Spleen (tissue), 11 donors: ENCODE measurements around the gene SEMA5A. TPM values are rescaled to one million over a fixed set of nuclear protein-coding genes. Genes with fewer than 3 reads are reported as not detected.

Experiments
- DNase-seq: peaks from one replicate; pipeline ENCODE4 v3.0.0-alpha.2; 2020
- H3K27ac ChIP-seq, 8 donors: fragments of 200-600 bp; sonication (generic) in 7 of 8; 1 replicate in 4 of 8; 2 replicates in 4 of 8; pipeline versions ENCODE4 v1.5.0 to v1.8.0; 2016 to 2021; ENCODE audit warnings: inconsistent platforms in 4 of 8, mild to moderate bottlenecking in 4 of 8, moderate library complexity in 1 of 8
- H3K27me3 ChIP-seq, 7 donors: fragments of 200-600 bp; sonication (generic) in 6 of 7; replicated peaks in 1 of 7; 1 replicate in 4 of 7; 2 replicates in 3 of 7; pipeline versions ENCODE4 v1.5.0 to v1.8.0; 2016 to 2021; ENCODE audit warnings: inconsistent platforms in 3 of 7, mild to moderate bottlenecking in 1 of 7
- H3K36me3 ChIP-seq, 6 donors: fragments of 200-600 bp; sonication (generic) in 5 of 6; 1 replicate in 4 of 6; 2 replicates in 2 of 6; pipeline versions ENCODE4 v1.5.0 to v1.8.0; 2016 to 2021; ENCODE audit warnings: inconsistent platforms in 2 of 6
- H3K4me1 ChIP-seq, 6 donors: fragments of 200-600 bp; sonication (generic) in 5 of 6; 1 replicate in 3 of 6; 2 replicates in 3 of 6; pipeline versions ENCODE4 v1.5.0 to v1.8.0; 2016 to 2021; ENCODE audit warnings: inconsistent platforms in 3 of 6
- H3K4me3 ChIP-seq, 8 donors: fragments of 200-600 bp; sonication (generic) in 7 of 8; 1 replicate in 4 of 8; 2 replicates in 4 of 8; pipeline versions ENCODE4 v1.5.0 to v1.8.0; 2016 to 2021; ENCODE audit warnings: inconsistent platforms in 4 of 8, mild to moderate bottlenecking in 4 of 8, moderate library complexity in 2 of 8
- H3K9me3 ChIP-seq, 8 donors: fragments of 200-600 bp; sonication (generic) in 7 of 8; 1 replicate in 4 of 8; 2 replicates in 4 of 8; pipeline versions ENCODE4 v1.5.0 to v1.8.0; 2016 to 2021; ENCODE audit warnings: inconsistent platforms in 4 of 8
- CTCF ChIP-seq, 11 experiments: fragments of 200-600 bp in 7 of 11; fragments of 450-650 bp in 4 of 11; sonication (generic) in 4 of 11; IDR thresholded peaks in 8 of 11; conservative IDR thresholded peaks in 3 of 11; 1 replicate in 7 of 11; 2 replicates in 4 of 11; pipeline versions ENCODE4 v1.4.0 to v1.8.0; 2016 to 2021; ENCODE audit warnings: antibody characterized with exemption in 11 of 11, inconsistent platforms in 4 of 11, mild to moderate bottlenecking in 1 of 11
- POLR2A ChIP-seq, 3 donors: fragments of 450-650 bp; IDR thresholded peaks; one replicate each; pipeline ENCODE4 v1.5.1; 2017; ENCODE audit warnings: antibody characterized with exemption in 3 of 3, mild to moderate bottlenecking in 1 of 3
- POLR2AphosphoS5 ChIP-seq, 3 donors: sonication (generic); formaldehyde crosslinking; IDR thresholded peaks; one replicate each; pipeline ENCODE4 v1.5.1; 2017; ENCODE audit warnings: antibody characterized with exemption in 3 of 3
- WGBS, 5 donors: extraction: QIAGEN DNeasy Blood & Tissue Kit in 3 of 5; methylation state at CpG; one replicate each; pipeline versions ENCODE4 v1.1.5 to v1.1.7; 2013 to 2018; 5-methylcytosine and 5-hydroxymethylcytosine counted together
- intact Hi-C: fragments of 100-400 bp; cut with DNase I; formaldehyde crosslinking; loops from one replicate; pipeline ENCODE4 v1.15.0; 2023; ENCODE audit warnings: low total_unique reads
- polyA plus RNA-seq, 3 donors: library from polyadenylated mRNA; stranded (reverse); fragments of 200-250 nt; gene quantifications; one replicate each; pipeline ENCODE4 v1.2.1, GENCODE V29; 2013
- total RNA-seq, 7 donors: library from RNA; depleted of rRNA in 3 of 7; stranded (reverse); fragments of >200 nt in 3 of 7; fragmentation: NEBNext Ultra II Directional in 4 of 7; extraction: Animal tissue kit (Norgen Biotek cat#: 25700) in 4 of 7; gene quantifications; one replicate each; pipeline versions ENCODE4 v1.1.0 to v1.2.1, GENCODE V29; 2016 to 2021
- donor health status: healthy with polysubstance abuse.
- donor health status: DM: no; HTN: no; CAD: no; lungs with moderate emphysema.
- donor health status: DM: no; HTN: no; CAD: no.
- donor health status: Bipolar disorder and iron deficiency.
- donor health status: healthy.
- donor health status: DM: no; HTN: no; CAD: no.
- donor health status: DM: yes; HTN: yes; CAD: no.

Gene SEMA5A
- total and polyA plus RNA-seq, 10 donors: 1.4 to 30.9 (median 13.1) TPM

GRCh38 chr5:9071524-9071923 is 474.4 kb downstream of the SEMA5A start:
- H3K36me3 ChIP-seq: no peaks in the 10 kb centered on the region
- H3K9me3 ChIP-seq: peaks cover 0 to 4% (median 0%) of the 10 kb centered on the region in 8 donors
- no peak for DNase-seq
- no peaks in the 10 kb centered on the region for H3K27me3 ChIP-seq
- H3K4me3 ChIP-seq: no peak overlapping the region
- no peak overlapping the region for H3K27ac ChIP-seq
- TF ChIP-seq POLR2AphosphoS5 (IDR thresholded peaks at IDR 0.05) (no peak), CTCF (IDR thresholded peaks at IDR 0.05 in 8 of 11, conservative IDR thresholded peaks at IDR 0.05 in 3 of 11) (no peak), POLR2A (IDR thresholded peaks at IDR 0.05) (no peak)
- intact Hi-C loops: no loop called here
- no peaks in the 10 kb centered on the region for H3K4me1 ChIP-seq

- Histone ChIP-seq H3K4me3 (no peak overlapping the region), H3K36me3 (no peaks in the 10 kb centered on the region), H3K27me3 (no peaks in the 10 kb centered on the region), H3K9me3 (peaks cover 0 to 4% (median 0%) of the 10 kb centered on the region in 8 donors), H3K4me1 (no peaks in the 10 kb centered on the region), H3K27ac (no peak overlapping the region)
- intact Hi-C loops: no loop called here
- TF ChIP-seq CTCF (IDR thresholded peaks at IDR 0.05 in 8 of 11, conservative IDR thresholded peaks at IDR 0.05 in 3 of 11) (no peak), POLR2A (IDR thresholded peaks at IDR 0.05) (no peak), POLR2AphosphoS5 (IDR thresholded peaks at IDR 0.05) (no peak)
- 53 to 70% (median 59%) methylated on average over 3 of the region's 3 CpGs for WGBS, 5 donors
- no peak for DNase-seq
Observed at GRCh38 chr5:9071074-9071473, 474.8 kb downstream of the SEMA5A start.

GRCh38 chr5:9069650-9070049 is 476.2 kb downstream of the SEMA5A start:
- H3K27ac ChIP-seq: no peak overlapping the region
- WGBS, 5 donors: 86 to 91% (median 88%) methylated on average over 6 of the region's 6 CpGs
- H3K36me3 ChIP-seq: no peaks in the 10 kb centered on the region
- TF ChIP-seq POLR2AphosphoS5 (IDR thresholded peaks at IDR 0.05) (no peak), POLR2A (IDR thresholded peaks at IDR 0.05) (no peak), CTCF (IDR thresholded peaks at IDR 0.05 in 8 of 11, conservative IDR thresholded peaks at IDR 0.05 in 3 of 11) (no peak)
- DNase-seq: no peak
- H3K9me3 ChIP-seq: peaks cover 0 to 4% (median 0%) of the 10 kb centered on the region in 8 donors
- no peak overlapping the region for H3K4me3 ChIP-seq
- H3K27me3 ChIP-seq: no peaks in the 10 kb centered on the region
- intact Hi-C loops: no loop called here
- H3K4me1 ChIP-seq: no peaks in the 10 kb centered on the region

- H3K27ac ChIP-seq: no peak overlapping the region
- no peak for DNase-seq
- 52 to 81% (median 71%) methylated on average over 2 of the region's 2 CpGs for WGBS, 5 donors
- H3K9me3 ChIP-seq: peaks cover 0 to 8% (median 0%) of the 10 kb centered on the region in 8 donors
- H3K4me1 ChIP-seq: no peaks in the 10 kb centered on the region
- TF ChIP-seq POLR2A (IDR thresholded peaks at IDR 0.05): no peak
- H3K27me3 ChIP-seq: no peaks in the 10 kb centered on the region
- no peaks in the 10 kb centered on the region for H3K36me3 ChIP-seq
- H3K4me3 ChIP-seq: no peak overlapping the region
- intact Hi-C loops: no loop called here
Observed at GRCh38 chr5:9067154-9067553, 478.7 kb downstream of the SEMA5A start.

GRCh38 chr5:9066349-9066748 is 479.5 kb downstream of the SEMA5A start:
- WGBS, 5 donors: 87 to 93% (median 91%) methylated on average over 17 of the region's 17 CpGs
- Histone ChIP-seq H3K27me3 (no peaks in the 10 kb centered on the region), H3K4me3 (no peak overlapping the region), H3K9me3 (peaks cover 0 to 8% (median 0%) of the 10 kb centered on the region in 8 donors), H3K36me3 (no peaks in the 10 kb centered on the region), H3K27ac (no peak overlapping the region), H3K4me1 (no peaks in the 10 kb centered on the region)
- DNase-seq: no peak
- TF ChIP-seq POLR2A (IDR thresholded peaks at IDR 0.05) (no peak), POLR2AphosphoS5 (IDR thresholded peaks at IDR 0.05) (no peak), CTCF (IDR thresholded peaks at IDR 0.05 in 8 of 11, conservative IDR thresholded peaks at IDR 0.05 in 3 of 11) (no peak)
- intact Hi-C loops: no loop called here
